GM12892 (cell line): ENCODE results near the gene BMP2K.

ENCODE experiments used
- POLR2AphosphoS5 ChIP-seq: IDR thresholded peaks from 2 replicates; pipeline ENCODE4 v1.6.1; 2011; ENCODE audit warnings: low read depth, low read length, control low read depth
- TAF1 ChIP-seq: IDR thresholded peaks from 2 replicates; pipeline ENCODE4 v1.6.1; 2011; ENCODE audit warnings: low read depth, mild to moderate bottlenecking, control low read depth, low read length, borderline replicate concordance

DNA sequence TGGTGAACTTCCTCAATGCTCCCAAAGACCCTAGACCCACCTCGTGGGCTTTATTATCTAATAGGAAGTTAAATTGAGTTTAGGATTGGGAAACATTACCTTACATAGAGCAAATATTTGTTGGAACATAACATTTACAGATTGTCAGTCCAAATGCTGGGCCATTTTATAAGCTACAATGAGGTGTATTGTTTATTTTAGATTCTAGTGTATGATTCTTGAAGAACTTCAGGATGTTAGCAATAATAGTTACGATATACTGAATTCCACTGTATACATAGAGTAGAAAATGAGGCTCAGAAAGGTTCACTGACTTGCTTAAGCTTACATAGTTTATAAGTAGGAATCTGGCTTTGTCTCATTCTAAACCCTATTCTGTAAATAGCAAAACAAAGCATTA is 125.7 kb downstream of the BMP2K start:
- TF ChIP-seq TAF1 (no peak), POLR2AphosphoS5 (no peak)
